Measurements from ENCODE around the gene HBD. TPM values are rescaled to one million over a fixed set of nuclear protein-coding genes. Genes with fewer than 3 reads are reported as not detected.

The HBD gene
- total RNA-seq, 1 experiment from 2014 or later, result not detected

DNA sequence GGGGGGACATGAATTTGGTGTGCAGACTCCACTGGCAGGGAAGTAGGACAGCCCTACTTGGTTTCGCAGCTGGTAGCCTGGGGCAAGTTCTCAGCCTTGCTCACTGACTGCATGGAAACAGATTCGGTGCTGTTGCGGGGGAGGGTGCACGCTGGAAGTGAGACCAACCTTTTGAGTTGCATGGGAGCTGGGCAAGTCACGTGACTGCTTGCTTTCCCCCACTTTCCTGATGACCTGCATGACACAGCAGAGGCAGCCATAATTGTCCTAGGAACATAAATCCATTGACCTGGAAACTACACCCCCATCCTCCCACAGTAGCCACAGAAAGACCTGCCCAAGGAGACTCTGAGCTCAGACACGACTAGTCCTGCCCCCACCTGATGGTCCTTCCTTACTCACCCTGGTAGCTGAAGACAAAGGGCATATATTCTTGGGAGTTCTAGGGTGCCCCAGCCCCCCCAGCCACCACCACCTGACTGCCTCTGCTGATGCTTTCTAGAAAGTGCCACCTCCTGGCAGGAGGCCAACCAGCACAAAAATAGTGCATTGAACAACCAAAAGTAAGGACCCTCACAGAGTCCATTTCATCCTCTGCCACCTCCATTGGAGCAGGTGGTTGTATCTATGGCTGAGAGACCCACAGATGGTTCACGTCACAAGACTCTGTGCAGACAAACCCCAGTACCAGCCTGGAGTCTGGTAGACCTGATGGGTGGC lies 24.4 kb upstream of the HBD start:
- H3K27me3 ChIP-seq (ENCODE audit: insufficient read depth, low read length), result no peaks in the 10 kb centered on the region
- CTCF ChIA-PET, result no interaction called here
- no peak overlapping the region for H3K9ac ChIP-seq (ENCODE audit: low read length)
- H4K20me1 ChIP-seq (ENCODE audit: insufficient read depth), result no peaks in the 10 kb centered on the region
- H3K79me2 ChIP-seq (ENCODE audit: insufficient read depth, low read length), result no peaks in the 10 kb centered on the region
- RAD21 ChIA-PET (ENCODE audit: low non-redundant PET in 1 of 2, low total read pairs in 2 of 2, uncharacterized antibody in 2 of 2, unreplicated experiment in 2 of 2), result no interaction called here
- TF ChIP-seq, protein P1, sequence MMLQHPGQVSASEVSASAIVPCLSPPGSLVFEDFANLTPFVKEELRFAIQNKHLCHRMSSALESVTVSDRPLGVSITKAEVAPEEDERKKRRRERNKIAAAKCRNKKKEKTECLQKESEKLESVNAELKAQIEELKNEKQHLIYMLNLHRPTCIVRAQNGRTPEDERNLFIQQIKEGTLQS (IDR thresholded peaks at IDR 0.05), result no peak
- TF ChIP-seq POLR2A (IDR thresholded peaks at IDR 0.05; ENCODE audit: borderline replicate concordance, extremely low read depth, insufficient read depth, insufficient read length) (no peak), EGR1 (IDR thresholded peaks at IDR 0.05; ENCODE audit: low read depth) (no peak), EZH2phosphoT487 (IDR thresholded peaks at IDR 0.05; ENCODE audit: borderline replicate concordance) (no peak), SRF (IDR thresholded peaks at IDR 0.05; ENCODE audit: low read depth) (no peak), RAD21 (IDR thresholded peaks at IDR 0.05; ENCODE audit: low read depth) (no peak), SIN3A (IDR thresholded peaks at IDR 0.05; ENCODE audit: low read depth) (no peak), JUND (IDR thresholded peaks at IDR 0.05) (no peak), ZNF274 (IDR thresholded peaks at IDR 0.05; ENCODE audit: low read depth, low read length) (no peak), FOSL1 (IDR thresholded peaks at IDR 0.05; ENCODE audit: low read depth) (no peak)
- no peak overlapping the region for H3K4me2 ChIP-seq (ENCODE audit: low read length)
- H3K4me1 ChIP-seq (ENCODE audit: control insufficient read depth in 1 of 2, insufficient read depth in 2 of 2, low read length in 2 of 2), result no peaks in the 10 kb centered on the region
- no peak for ATAC-seq
- POLR2A ChIA-PET, result no interaction called here
- H2AFZ ChIP-seq (ENCODE audit: low read depth, low read length, poor library complexity, severe bottlenecking), result no peak overlapping the region
- H3K4me3 ChIP-seq (replicated peaks in 1 of 2; ENCODE audit: low read depth in 1 of 2, low read length in 2 of 2), result no peak overlapping the region
- H3K9me2 ChIP-seq (ENCODE audit: insufficient read depth), result no peaks in the 10 kb centered on the region
- intact Hi-C loops (cut with micrococcal nuclease), result no loop called here
- H3K9me3 ChIP-seq (ENCODE audit: control insufficient read depth in 1 of 2, insufficient read depth in 1 of 2, low read depth in 1 of 2, low read length in 2 of 2), result no peaks in the 10 kb centered on the region
- no peaks in the 10 kb centered on the region; a peak in 2 of 4 replicates for H3K36me3 ChIP-seq (ENCODE audit: control insufficient read depth in 1 of 2, insufficient read depth in 2 of 2, low read length in 2 of 2)
- no peak for DNase-seq (ENCODE audit: low read depth, low spot score)
- no peak overlapping the region for H3K27ac ChIP-seq (ENCODE audit: low read depth, low read length)
- BruUV-seq (replicated peaks), result no TSS peak

DNA sequence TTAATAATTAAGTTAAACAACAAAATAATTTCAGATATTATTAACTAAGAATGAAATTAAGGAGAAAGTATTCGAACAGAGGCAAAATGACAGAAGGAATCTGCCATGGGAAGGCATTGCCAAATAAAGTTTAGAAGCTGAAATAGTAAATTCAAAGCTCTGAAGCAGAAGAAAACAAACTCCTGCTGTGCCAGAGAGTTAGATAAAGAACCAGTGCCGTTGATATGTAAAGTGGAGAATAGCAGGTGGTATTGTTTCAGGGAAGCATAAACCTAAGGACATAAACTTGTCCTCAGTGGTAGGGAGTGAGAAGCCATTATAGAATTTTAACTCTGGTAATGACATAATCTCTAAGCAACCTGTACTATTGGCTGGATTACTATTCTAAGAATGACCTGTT lies 23.0 kb upstream of the HBD start:
- no TSS peak for BruUV-seq (replicated peaks)

More for the DNA sequence above, 23.0 kb upstream of the HBD start:
- Histone ChIP-seq H3K4me1 (ENCODE audit: control insufficient read depth in 1 of 2, insufficient read depth in 2 of 2, low read length in 2 of 2) (no peaks in the 10 kb centered on the region), H3K9ac (ENCODE audit: low read length) (no peak overlapping the region), H3K4me3 (replicated peaks in 1 of 2; ENCODE audit: low read depth in 1 of 2, low read length in 2 of 2) (no peak overlapping the region), H3K36me3 (ENCODE audit: control insufficient read depth in 1 of 2, insufficient read depth in 2 of 2, low read length in 2 of 2) (no peaks in the 10 kb centered on the region; a peak in 2 of 4 replicates), H3K79me2 (ENCODE audit: insufficient read depth, low read length) (no peaks in the 10 kb centered on the region), H3K27ac (ENCODE audit: low read depth, low read length) (no peak overlapping the region), H3K9me2 (ENCODE audit: insufficient read depth) (no peaks in the 10 kb centered on the region), H4K20me1 (ENCODE audit: insufficient read depth) (no peaks in the 10 kb centered on the region), H3K4me2 (ENCODE audit: low read length) (no peak overlapping the region), H3K27me3 (ENCODE audit: insufficient read depth, low read length) (peaks cover 2% of the 10 kb centered on the region; the same call in 1 of the 2 replicates), H2AFZ (ENCODE audit: low read depth, low read length, poor library complexity, severe bottlenecking) (no peak overlapping the region), H3K9me3 (ENCODE audit: control insufficient read depth in 1 of 2, insufficient read depth in 1 of 2, low read depth in 1 of 2, low read length in 2 of 2) (no peaks in the 10 kb centered on the region)
- ChIA-PET CTCF (no interaction called here), POLR2A (no interaction called here), RAD21 (ENCODE audit: low non-redundant PET in 1 of 2, low total read pairs in 2 of 2, uncharacterized antibody in 2 of 2, unreplicated experiment in 2 of 2) (no interaction called here)
- intact Hi-C loops (cut with micrococcal nuclease), result no loop called here
- TF ChIP-seq, protein P2, sequence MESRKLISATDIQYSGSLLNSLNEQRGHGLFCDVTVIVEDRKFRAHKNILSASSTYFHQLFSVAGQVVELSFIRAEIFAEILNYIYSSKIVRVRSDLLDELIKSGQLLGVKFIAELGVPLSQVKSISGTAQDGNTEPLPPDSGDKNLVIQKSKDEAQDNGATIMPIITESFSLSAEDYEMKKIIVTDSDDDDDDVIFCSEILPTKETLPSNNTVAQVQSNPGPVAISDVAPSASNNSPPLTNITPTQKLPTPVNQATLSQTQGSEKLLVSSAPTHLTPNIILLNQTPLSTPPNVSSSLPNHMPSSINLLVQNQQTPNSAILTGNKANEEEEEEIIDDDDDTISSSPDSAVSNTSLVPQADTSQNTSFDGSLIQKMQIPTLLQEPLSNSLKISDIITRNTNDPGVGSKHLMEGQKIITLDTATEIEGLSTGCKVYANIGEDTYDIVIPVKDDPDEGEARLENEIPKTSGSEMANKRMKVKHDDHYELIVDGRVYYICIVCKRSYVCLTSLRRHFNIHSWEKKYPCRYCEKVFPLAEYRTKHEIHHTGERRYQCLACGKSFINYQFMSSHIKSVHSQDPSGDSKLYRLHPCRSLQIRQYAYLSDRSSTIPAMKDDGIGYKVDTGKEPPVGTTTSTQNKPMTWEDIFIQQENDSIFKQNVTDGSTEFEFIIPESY (IDR thresholded peaks at IDR 0.05; ENCODE audit: extremely low read depth, insufficient replicate concordance, low read length), result no peak
- no peak for TF ChIP-seq EZH2phosphoT487 (IDR thresholded peaks at IDR 0.05; ENCODE audit: borderline replicate concordance)
- no peak for TF ChIP-seq POLR2A (IDR thresholded peaks at IDR 0.05; ENCODE audit: borderline replicate concordance, extremely low read depth, insufficient read depth, insufficient read length)
- TF ChIP-seq, protein P3, sequence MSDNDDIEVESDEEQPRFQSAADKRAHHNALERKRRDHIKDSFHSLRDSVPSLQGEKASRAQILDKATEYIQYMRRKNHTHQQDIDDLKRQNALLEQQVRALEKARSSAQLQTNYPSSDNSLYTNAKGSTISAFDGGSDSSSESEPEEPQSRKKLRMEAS (IDR thresholded peaks at IDR 0.05), result no peak
- no peak for TF ChIP-seq EZH2 (IDR thresholded peaks at IDR 0.05)
- TF ChIP-seq ELF1 (IDR thresholded peaks at IDR 0.05; ENCODE audit: borderline replicate concordance, low read depth), result no peak
- TF ChIP-seq JUND (IDR thresholded peaks at IDR 0.05), result no peak
- no peak for TF ChIP-seq POLR2AphosphoS5 (IDR thresholded peaks at IDR 0.05; ENCODE audit: low read depth, low read length)
- no peak for TF ChIP-seq FOSL1 (IDR thresholded peaks at IDR 0.05; ENCODE audit: low read depth)
- ATAC-seq (no peak), DNase-seq (ENCODE audit: low read depth, low spot score) (no peak)

Data from HCT116 (cell line).